Keratinocyte (primary cell): Measurements from ENCODE around the gene HAPLN1. TPM values are rescaled to one million over a fixed set of nuclear protein-coding genes. Genes with fewer than 3 reads are reported as not detected.

Source experiments
- DNase-seq: peaks from one replicate; pipeline ENCODE4 v3.0.0-alpha.2; 2011; ENCODE audit warnings: low read depth, missing footprints, low spot score
- FAIRE-seq: peaks from 2 replicates; lab custom pipeline; 2011; peaks lifted over from hg19 to GRCh38; lab: Jason Lieb, UNC
- H2AFZ ChIP-seq: 2 replicates; pipeline ENCODE4 v1.6.0; 2012; ENCODE audit warnings: low read length, control low read depth, inconsistent platforms; ENCODE audit not compliant: control insufficient read depth
- H3K27ac ChIP-seq: 2 replicates; pipeline ENCODE4 v1.5.1; 2011; ENCODE audit warnings: low read length; ENCODE audit not compliant: control insufficient read depth, insufficient read depth
- H3K27me3 ChIP-seq: 3 replicates; pipeline ENCODE4 v1.6.0; 2011; ENCODE audit warnings: low read length; ENCODE audit not compliant: control insufficient read depth, insufficient read depth; ENCODE audit errors: extremely low read depth
- H3K36me3 ChIP-seq, 2 experiments: 2 replicates in 1 of 2; 3 replicates in 1 of 2; pipeline ENCODE4 v1.5.1; 2011; ENCODE audit warnings: low read length in 2 of 2, mild to moderate bottlenecking in 1 of 2; ENCODE audit not compliant: control insufficient read depth in 2 of 2, insufficient read depth in 2 of 2; ENCODE audit errors: extremely low read depth in 1 of 2
- H3K4me1 ChIP-seq: 3 replicates; pipeline ENCODE4 v1.5.1; 2011; ENCODE audit warnings: low read length; ENCODE audit not compliant: control insufficient read depth, insufficient read depth; ENCODE audit errors: extremely low read depth
- H3K4me2 ChIP-seq: 3 replicates; pipeline ENCODE4 v1.6.0; 2011; ENCODE audit warnings: low read depth, low read length; ENCODE audit not compliant: control insufficient read depth, insufficient read depth; ENCODE audit errors: extremely low read depth
- H3K4me3 ChIP-seq, 3 experiments: fragments of 200-600 bp in 1 of 3; sonication (generic) in 1 of 3; 2 replicates in 2 of 3; 3 replicates in 1 of 3; pipeline ENCODE4 v1.5.1; 2011 to 2016; ENCODE audit warnings: low read length in 3 of 3, mild to moderate bottlenecking in 3 of 3, control low read depth in 2 of 3, inconsistent platforms in 1 of 3, low read depth in 1 of 3, mixed read lengths in 1 of 3, mixed run types in 1 of 3, moderate library complexity in 1 of 3; ENCODE audit not compliant: control insufficient read depth in 2 of 3, insufficient read depth in 2 of 3; ENCODE audit errors: extremely low read depth in 1 of 3
- H3K79me2 ChIP-seq: 2 replicates; pipeline ENCODE4 v1.6.0; 2012; ENCODE audit warnings: low read length; ENCODE audit not compliant: control insufficient read depth, insufficient read depth
- H3K9ac ChIP-seq: 3 replicates; pipeline ENCODE4 v1.6.0; 2011; ENCODE audit warnings: low read length; ENCODE audit not compliant: control insufficient read depth, insufficient read depth; ENCODE audit errors: extremely low read depth
- H3K9me1 ChIP-seq: 3 replicates; pipeline ENCODE4 v1.6.0; 2011; ENCODE audit warnings: low read length; ENCODE audit not compliant: control insufficient read depth, insufficient read depth; ENCODE audit errors: extremely low read depth
- H3K9me3 ChIP-seq: 2 replicates; pipeline ENCODE4 v1.5.1; 2012; ENCODE audit warnings: low read depth, low read length; ENCODE audit not compliant: control insufficient read depth
- H4K20me1 ChIP-seq: 3 replicates; pipeline ENCODE4 v1.6.0; 2011; ENCODE audit warnings: low read length; ENCODE audit not compliant: control insufficient read depth, insufficient read depth; ENCODE audit errors: extremely low read depth
- CTCF ChIP-seq, 3 experiments: IDR thresholded peaks in 1 of 3; conservative IDR thresholded peaks in 1 of 3; optimal IDR thresholded peaks in 1 of 3; 2 replicates in 2 of 3; 3 replicates in 1 of 3; pipeline versions ENCODE3 to v1.5.1; 2011; ENCODE audit warnings: low read length in 3 of 3, mild to moderate bottlenecking in 3 of 3, moderate library complexity in 2 of 3, control low read depth in 1 of 3, inconsistent platforms in 1 of 3; ENCODE audit not compliant: insufficient read depth in 2 of 3; ENCODE audit errors: extremely low read depth in 1 of 3
- EZH2 ChIP-seq: IDR thresholded peaks from one replicate; pipeline ENCODE4 v1.6.1; 2012; ENCODE audit warnings: inconsistent platforms, mild to moderate bottlenecking, low read length, moderate library complexity
- dilution Hi-C: fragments of 300-500 bp; cut with MboI; formaldehyde crosslinking; loops from one replicate; pipeline ENCODE4 v1.7.0; 2020; ENCODE audit warnings: low sequenced_read_pairs; ENCODE audit not compliant: extremely low pct_ligation_motif_present
- polyA plus RNA-seq, 5 experiments: library from polyadenylated mRNA; depleted of rRNA in 3 of 5; stranded (reverse) in 3 of 5; stranded (forward) in 1 of 5; unstranded in 1 of 5; fragments of >200 nt; gene quantifications; 1 replicate in 1 of 5; 2 replicates in 3 of 5; 3 replicates in 1 of 5; pipeline versions ENCODE4 v1.2.1 to v1.2.3, GENCODE V29; 2011 to 2012; ENCODE audit warnings: missing spikeins in 2 of 5, low read depth in 1 of 5, low replicate concordance in 1 of 5

The HAPLN1 gene
- polyA plus RNA-seq, 1 donor (not counting 4 experiments of a cell fraction or from before 2014, with no cell fraction given), result not detected

DNA sequence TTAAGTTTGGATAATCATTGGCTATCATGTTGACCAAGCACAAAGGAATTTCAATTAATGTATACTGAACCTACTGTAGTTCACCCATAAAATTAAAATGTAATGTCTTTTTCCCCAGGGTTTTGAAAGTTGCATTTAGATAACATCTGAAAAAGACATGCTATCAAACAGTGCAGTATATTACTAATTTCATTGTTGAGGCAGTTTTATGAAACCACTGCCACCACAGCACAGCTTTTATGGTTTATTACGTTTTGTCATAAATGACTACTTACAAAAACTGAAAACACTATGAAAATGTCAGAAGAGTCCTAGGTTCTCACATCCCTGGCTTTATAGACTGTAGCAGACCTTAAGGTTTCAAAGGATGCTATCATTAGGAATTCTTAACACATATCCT, 32.0 kb upstream of the HAPLN1 start:
- FAIRE-seq (no peak), DNase-seq (no peak)
- no peaks in the 10 kb centered on the region for H3K27me3 ChIP-seq
- H4K20me1 ChIP-seq, result no peaks in the 10 kb centered on the region
- H3K27ac ChIP-seq, result no peak overlapping the region
- H3K4me1 ChIP-seq, result no peaks in the 10 kb centered on the region
- H3K9me1 ChIP-seq, result no peaks in the 10 kb centered on the region
- no peaks in the 10 kb centered on the region for H3K79me2 ChIP-seq
- H2AFZ ChIP-seq, result no peak overlapping the region
- no peak overlapping the region for H3K4me3 ChIP-seq
- H3K4me2 ChIP-seq, result no peak overlapping the region
- H3K36me3 ChIP-seq, result no peaks in the 10 kb centered on the region
- dilution Hi-C loops, result no loop called here
- H3K9ac ChIP-seq, result no peak overlapping the region
- TF ChIP-seq CTCF (optimal IDR thresholded peaks at IDR 0.05 in 1 of 3, IDR thresholded peaks at IDR 0.05 in 1 of 3, conservative IDR thresholded peaks at IDR 0.05 in 1 of 3; ENCODE audit: extremely low read depth in 1 of 3, insufficient read depth in 2 of 3, low read length in 3 of 3) (no peak), EZH2 (no peak)
- no peaks in the 10 kb centered on the region for H3K9me3 ChIP-seq

- no peaks in the 10 kb centered on the region for H3K27me3 ChIP-seq
- no peaks in the 10 kb centered on the region for H3K79me2 ChIP-seq
- no peak overlapping the region for H2AFZ ChIP-seq
- TF ChIP-seq CTCF (optimal IDR thresholded peaks at IDR 0.05 in 1 of 3, IDR thresholded peaks at IDR 0.05 in 1 of 3, conservative IDR thresholded peaks at IDR 0.05 in 1 of 3; ENCODE audit: extremely low read depth in 1 of 3, insufficient read depth in 2 of 3, low read length in 3 of 3), result no peak
- TF ChIP-seq EZH2, result no peak
- H4K20me1 ChIP-seq, result no peaks in the 10 kb centered on the region
- DNase-seq (no peak), FAIRE-seq (no peak)
- H3K36me3 ChIP-seq, result no peaks in the 10 kb centered on the region
- no peak overlapping the region for H3K27ac ChIP-seq
- no peak overlapping the region for H3K4me2 ChIP-seq
- dilution Hi-C loops, result no loop called here
- H3K4me3 ChIP-seq, result no peak overlapping the region
- H3K9ac ChIP-seq, result no peak overlapping the region
- H3K4me1 ChIP-seq, result no peaks in the 10 kb centered on the region
- no peaks in the 10 kb centered on the region for H3K9me1 ChIP-seq
- H3K9me3 ChIP-seq, result no peaks in the 10 kb centered on the region
Measured at GRCh38 chr5:83751201-83751600, 30.5 kb upstream of the HAPLN1 start.
